ENCODE measurements around the gene PRRT4.

DNA sequence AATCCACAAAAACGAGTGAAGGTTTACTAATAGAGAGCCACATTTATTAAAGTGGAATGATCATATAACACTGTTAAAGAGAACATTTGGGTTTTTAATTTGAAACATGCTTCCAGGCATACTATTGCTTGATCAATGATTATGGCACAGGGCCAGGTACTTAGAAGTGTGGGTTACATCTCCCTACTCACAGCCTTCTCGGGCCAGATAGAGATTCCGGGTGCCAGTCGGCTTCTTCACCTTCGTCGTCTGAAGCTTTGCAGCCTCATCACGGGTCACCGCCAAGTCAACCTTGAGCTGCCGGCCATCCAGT, 37.2 kb downstream of the PRRT4 start:
- TF ChIP-seq, protein P1, sequence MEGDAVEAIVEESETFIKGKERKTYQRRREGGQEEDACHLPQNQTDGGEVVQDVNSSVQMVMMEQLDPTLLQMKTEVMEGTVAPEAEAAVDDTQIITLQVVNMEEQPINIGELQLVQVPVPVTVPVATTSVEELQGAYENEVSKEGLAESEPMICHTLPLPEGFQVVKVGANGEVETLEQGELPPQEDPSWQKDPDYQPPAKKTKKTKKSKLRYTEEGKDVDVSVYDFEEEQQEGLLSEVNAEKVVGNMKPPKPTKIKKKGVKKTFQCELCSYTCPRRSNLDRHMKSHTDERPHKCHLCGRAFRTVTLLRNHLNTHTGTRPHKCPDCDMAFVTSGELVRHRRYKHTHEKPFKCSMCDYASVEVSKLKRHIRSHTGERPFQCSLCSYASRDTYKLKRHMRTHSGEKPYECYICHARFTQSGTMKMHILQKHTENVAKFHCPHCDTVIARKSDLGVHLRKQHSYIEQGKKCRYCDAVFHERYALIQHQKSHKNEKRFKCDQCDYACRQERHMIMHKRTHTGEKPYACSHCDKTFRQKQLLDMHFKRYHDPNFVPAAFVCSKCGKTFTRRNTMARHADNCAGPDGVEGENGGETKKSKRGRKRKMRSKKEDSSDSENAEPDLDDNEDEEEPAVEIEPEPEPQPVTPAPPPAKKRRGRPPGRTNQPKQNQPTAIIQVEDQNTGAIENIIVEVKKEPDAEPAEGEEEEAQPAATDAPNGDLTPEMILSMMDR (conservative IDR thresholded peaks at IDR 0.05; ENCODE audit: low read depth in 2 of 2): no peak
- TF ChIP-seq EZH2 (IDR thresholded peaks at IDR 0.05; ENCODE audit: low read depth, unreplicated experiment) (no peak), POLR2AphosphoS5 (IDR thresholded peaks at IDR 0.05; ENCODE audit: low read depth) (no peak), EZH2phosphoT487 (IDR thresholded peaks at IDR 0.05; ENCODE audit: unreplicated experiment) (no peak), CREB1 (CRISPR knock-in tag; IDR thresholded peaks at IDR 0.05; ENCODE audit: low read depth) (no peak), JUNB (IDR thresholded peaks at IDR 0.05; ENCODE audit: unreplicated experiment) (no peak), NANOG (IDR thresholded peaks at IDR 0.05; ENCODE audit: borderline replicate concordance) (no peak), ZNF331 (CRISPR knock-in tag; IDR thresholded peaks at IDR 0.05; ENCODE audit: low read depth) (no peak), STAT1 (IDR thresholded peaks at IDR 0.05; ENCODE audit: unreplicated experiment) (no peak), ZNF114 (CRISPR knock-in tag; IDR thresholded peaks at IDR 0.05) (no peak)
- TF ChIP-seq, protein P2, sequence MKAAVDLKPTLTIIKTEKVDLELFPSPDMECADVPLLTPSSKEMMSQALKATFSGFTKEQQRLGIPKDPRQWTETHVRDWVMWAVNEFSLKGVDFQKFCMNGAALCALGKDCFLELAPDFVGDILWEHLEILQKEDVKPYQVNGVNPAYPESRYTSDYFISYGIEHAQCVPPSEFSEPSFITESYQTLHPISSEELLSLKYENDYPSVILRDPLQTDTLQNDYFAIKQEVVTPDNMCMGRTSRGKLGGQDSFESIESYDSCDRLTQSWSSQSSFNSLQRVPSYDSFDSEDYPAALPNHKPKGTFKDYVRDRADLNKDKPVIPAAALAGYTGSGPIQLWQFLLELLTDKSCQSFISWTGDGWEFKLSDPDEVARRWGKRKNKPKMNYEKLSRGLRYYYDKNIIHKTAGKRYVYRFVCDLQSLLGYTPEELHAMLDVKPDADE (IDR thresholded peaks at IDR 0.05): no peak
- TF ChIP-seq, protein P3, sequence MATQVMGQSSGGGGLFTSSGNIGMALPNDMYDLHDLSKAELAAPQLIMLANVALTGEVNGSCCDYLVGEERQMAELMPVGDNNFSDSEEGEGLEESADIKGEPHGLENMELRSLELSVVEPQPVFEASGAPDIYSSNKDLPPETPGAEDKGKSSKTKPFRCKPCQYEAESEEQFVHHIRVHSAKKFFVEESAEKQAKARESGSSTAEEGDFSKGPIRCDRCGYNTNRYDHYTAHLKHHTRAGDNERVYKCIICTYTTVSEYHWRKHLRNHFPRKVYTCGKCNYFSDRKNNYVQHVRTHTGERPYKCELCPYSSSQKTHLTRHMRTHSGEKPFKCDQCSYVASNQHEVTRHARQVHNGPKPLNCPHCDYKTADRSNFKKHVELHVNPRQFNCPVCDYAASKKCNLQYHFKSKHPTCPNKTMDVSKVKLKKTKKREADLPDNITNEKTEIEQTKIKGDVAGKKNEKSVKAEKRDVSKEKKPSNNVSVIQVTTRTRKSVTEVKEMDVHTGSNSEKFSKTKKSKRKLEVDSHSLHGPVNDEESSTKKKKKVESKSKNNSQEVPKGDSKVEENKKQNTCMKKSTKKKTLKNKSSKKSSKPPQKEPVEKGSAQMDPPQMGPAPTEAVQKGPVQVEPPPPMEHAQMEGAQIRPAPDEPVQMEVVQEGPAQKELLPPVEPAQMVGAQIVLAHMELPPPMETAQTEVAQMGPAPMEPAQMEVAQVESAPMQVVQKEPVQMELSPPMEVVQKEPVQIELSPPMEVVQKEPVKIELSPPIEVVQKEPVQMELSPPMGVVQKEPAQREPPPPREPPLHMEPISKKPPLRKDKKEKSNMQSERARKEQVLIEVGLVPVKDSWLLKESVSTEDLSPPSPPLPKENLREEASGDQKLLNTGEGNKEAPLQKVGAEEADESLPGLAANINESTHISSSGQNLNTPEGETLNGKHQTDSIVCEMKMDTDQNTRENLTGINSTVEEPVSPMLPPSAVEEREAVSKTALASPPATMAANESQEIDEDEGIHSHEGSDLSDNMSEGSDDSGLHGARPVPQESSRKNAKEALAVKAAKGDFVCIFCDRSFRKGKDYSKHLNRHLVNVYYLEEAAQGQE (IDR thresholded peaks at IDR 0.05; ENCODE audit: unreplicated experiment): no peak
- TF ChIP-seq, protein P4, sequence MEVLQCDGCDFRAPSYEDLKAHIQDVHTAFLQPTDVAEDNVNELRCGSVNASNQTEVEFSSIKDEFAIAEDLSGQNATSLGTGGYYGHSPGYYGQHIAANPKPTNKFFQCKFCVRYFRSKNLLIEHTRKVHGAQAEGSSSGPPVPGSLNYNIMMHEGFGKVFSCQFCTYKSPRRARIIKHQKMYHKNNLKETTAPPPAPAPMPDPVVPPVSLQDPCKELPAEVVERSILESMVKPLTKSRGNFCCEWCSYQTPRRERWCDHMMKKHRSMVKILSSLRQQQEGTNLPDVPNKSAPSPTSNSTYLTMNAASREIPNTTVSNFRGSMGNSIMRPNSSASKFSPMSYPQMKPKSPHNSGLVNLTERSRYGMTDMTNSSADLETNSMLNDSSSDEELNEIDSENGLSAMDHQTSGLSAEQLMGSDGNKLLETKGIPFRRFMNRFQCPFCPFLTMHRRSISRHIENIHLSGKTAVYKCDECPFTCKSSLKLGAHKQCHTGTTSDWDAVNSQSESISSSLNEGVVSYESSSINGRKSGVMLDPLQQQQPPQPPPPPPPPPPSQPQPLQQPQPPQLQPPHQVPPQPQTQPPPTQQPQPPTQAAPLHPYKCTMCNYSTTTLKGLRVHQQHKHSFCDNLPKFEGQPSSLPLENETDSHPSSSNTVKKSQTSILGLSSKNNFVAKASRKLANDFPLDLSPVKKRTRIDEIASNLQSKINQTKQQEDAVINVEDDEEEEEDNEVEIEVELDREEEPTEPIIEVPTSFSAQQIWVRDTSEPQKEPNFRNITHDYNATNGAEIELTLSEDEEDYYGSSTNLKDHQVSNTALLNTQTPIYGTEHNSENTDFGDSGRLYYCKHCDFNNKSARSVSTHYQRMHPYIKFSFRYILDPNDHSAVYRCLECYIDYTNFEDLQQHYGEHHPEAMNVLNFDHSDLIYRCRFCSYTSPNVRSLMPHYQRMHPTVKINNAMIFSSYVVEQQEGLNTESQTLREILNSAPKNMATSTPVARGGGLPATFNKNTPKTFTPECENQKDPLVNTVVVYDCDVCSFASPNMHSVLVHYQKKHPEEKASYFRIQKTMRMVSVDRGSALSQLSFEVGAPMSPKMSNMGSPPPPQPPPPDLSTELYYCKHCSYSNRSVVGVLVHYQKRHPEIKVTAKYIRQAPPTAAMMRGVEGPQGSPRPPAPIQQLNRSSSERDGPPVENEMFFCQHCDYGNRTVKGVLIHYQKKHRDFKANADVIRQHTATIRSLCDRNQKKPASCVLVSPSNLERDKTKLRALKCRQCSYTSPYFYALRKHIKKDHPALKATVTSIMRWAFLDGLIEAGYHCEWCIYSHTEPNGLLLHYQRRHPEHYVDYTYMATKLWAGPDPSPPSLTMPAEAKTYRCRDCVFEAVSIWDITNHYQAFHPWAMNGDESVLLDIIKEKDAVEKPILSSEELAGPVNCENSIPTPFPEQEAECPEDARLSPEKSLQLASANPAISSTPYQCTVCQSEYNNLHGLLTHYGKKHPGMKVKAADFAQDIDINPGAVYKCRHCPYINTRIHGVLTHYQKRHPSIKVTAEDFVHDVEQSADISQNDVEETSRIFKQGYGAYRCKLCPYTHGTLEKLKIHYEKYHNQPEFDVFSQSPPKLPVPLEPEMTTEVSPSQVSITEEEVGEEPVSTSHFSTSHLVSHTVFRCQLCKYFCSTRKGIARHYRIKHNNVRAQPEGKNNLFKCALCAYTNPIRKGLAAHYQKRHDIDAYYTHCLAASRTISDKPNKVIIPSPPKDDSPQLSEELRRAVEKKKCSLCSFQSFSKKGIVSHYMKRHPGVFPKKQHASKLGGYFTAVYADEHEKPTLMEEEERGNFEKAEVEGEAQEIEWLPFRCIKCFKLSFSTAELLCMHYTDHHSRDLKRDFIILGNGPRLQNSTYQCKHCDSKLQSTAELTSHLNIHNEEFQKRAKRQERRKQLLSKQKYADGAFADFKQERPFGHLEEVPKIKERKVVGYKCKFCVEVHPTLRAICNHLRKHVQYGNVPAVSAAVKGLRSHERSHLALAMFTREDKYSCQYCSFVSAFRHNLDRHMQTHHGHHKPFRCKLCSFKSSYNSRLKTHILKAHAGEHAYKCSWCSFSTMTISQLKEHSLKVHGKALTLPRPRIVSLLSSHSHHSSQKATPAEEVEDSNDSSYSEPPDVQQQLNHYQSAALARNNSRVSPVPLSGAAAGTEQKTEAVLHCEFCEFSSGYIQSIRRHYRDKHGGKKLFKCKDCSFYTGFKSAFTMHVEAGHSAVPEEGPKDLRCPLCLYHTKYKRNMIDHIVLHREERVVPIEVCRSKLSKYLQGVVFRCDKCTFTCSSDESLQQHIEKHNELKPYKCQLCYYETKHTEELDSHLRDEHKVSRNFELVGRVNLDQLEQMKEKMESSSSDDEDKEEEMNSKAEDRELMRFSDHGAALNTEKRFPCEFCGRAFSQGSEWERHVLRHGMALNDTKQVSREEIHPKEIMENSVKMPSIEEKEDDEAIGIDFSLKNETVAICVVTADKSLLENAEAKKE (CRISPR knock-in tag; IDR thresholded peaks at IDR 0.05): no peak
